Measurements from ENCODE around the gene ZNF302.
A peak's percentile ranks its signal among the peaks of the same experiment; 100 is the strongest.

ZNF302 gene

GRCh38 chr19:34732612-34733211 lies 55.2 kb downstream of the ZNF302 start:
- DNase-seq (ENCODE audit: low read depth), result no peak

GRCh38 chr19:34733266-34733745 lies 55.8 kb downstream of the ZNF302 start:
- DNase-seq (ENCODE audit: low read depth), result no peak

DNA sequence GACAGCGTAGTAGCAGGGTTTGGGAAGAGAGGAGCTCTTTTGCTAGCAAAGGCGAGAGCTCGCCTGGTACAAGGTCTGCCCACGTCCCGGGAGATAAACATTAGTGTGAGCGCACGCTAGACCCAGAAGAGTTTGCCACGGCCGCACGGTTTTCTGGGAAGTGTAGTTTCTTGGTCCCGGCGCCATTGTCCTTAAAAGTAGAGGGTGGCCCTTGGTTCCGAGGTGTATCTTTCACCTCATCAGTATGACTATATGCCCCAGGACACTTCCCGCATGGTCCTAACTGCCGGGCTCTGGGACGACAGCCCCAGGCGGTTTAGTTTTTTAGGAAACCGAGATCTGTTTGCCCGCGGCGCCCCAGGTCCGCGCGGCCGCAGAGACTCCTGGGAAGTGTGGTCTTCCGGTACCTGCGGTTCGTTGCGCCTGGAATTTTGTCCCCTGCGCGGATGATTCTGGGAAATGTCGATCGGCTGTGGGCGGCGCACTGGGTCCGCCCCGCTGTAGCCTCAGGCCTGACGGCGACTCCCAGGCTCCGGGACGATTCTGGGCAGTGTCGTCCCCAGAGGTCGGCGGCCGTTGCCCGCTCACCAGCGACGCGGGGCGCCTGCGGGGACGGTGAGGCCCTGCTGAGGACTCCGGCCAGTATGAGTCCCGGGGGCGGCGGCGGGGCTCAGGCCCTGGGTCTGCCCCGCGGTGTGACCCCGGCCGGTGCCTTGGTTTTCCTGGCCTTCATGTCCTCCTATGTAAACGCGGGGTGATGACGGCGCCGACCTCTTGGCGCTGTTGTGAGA lies 56.5 kb downstream of the ZNF302 start, which contains the start of gene ZNF181:
Gene ZNF181, plus strand, starts transcription at position 498 of the 791 bp plus-strand sequence. CDS start 795 bp downstream, outside the sequence.
- DNase-seq (ENCODE audit: low read depth), result peak; percentile 71

DNA sequence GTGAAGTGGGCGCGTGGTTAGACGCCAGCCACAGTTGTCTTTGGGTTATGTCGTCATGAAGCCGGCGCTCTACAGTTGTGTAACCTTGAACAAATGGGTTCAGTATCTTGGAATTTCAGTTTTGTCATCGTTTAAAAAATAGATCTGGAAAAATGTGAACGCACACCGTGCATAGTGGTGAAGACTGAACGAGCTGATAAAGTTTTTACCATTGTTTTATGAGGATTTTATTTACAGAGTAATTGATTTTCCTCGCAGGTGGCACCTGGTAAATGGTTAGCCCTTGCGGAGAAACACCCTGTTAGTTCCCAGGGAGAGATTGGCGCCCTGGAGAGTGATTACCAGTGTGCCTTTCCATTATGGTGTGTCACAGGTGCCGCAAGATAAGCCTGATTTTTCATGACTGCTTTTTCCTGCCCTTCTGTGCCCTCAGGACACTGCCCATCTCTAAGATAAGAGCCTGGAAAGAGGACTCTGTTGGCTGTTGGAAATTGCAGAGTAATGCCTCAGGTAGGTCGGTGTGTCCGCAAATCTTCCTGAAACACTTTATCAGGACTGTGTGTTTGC lies 57.1 kb downstream of the ZNF302 start:
- no peak for DNase-seq (ENCODE audit: low read depth)
